WTC11 (cell line): ENCODE data around the gene DNAJC6. TPM values are rescaled to one million over a fixed set of nuclear protein-coding genes. Genes with fewer than 3 reads are reported as not detected.

ENCODE experiments used
- ATAC-seq: fragments of 200-7000 bp; cut with Tn5 transposase; 2 replicates; pipeline ENCODE4 v1.10.0; 2021; ENCODE audit warnings: mild to moderate bottlenecking, moderate library complexity
- CTCF ChIA-PET: fragments of 300-600 bp; sonication (Branson Sonifier 250); formaldehyde crosslinking; loops from one replicate; lab custom pipeline; 2021; ENCODE audit warnings: antibody characterized with exemption; lab: Charles Lee
- POLR2A ChIA-PET: fragments of 350-600 bp; sonication (Branson Sonifier 250); formaldehyde crosslinking; loops from one replicate; lab custom pipeline; 2021; ENCODE audit warnings: antibody characterized with exemption; lab: Charles Lee
- DNase-seq: peaks from one replicate; pipeline ENCODE4 v3.0.0; 2021; ENCODE audit warnings: low spot score
- H3K27ac Mint-ChIP-seq: 2 replicates; pipeline ENCODE4 v1.8.0; 2021; ENCODE audit warnings: mixed read lengths
- H3K27me3 Mint-ChIP-seq: 2 replicates; pipeline ENCODE4 v1.8.0; 2021; ENCODE audit warnings: low read depth, mild to moderate bottlenecking, moderate library complexity, mixed read lengths
- H3K36me3 Mint-ChIP-seq: 2 replicates; pipeline ENCODE4 v1.8.0; 2021; ENCODE audit warnings: mixed read lengths
- H3K4me1 Mint-ChIP-seq: 2 replicates; pipeline ENCODE4 v1.8.0; 2022; ENCODE audit warnings: mixed read lengths
- H3K4me3 Mint-ChIP-seq: 2 replicates; pipeline ENCODE4 v1.8.0; 2021; ENCODE audit warnings: mild to moderate bottlenecking, moderate library complexity, mixed read lengths
- H3K9me3 Mint-ChIP-seq: 2 replicates; pipeline ENCODE4 v1.8.0; 2021; ENCODE audit warnings: mixed read lengths
- ARID4B ChIP-seq: sonication (generic); formaldehyde crosslinking; IDR thresholded peaks from 2 replicates; pipeline ENCODE4 v1.8.0; 2023; ENCODE audit warnings: missing genetic modification reagents, mild to moderate bottlenecking, borderline replicate concordance
- CBFB ChIP-seq: sonication (generic); formaldehyde crosslinking; IDR thresholded peaks from 2 replicates; pipeline ENCODE4 v1.8.1; 2022; ENCODE audit warnings: mild to moderate bottlenecking, low read depth, missing genetic modification reagents
- FOXJ3 ChIP-seq: sonication (generic); formaldehyde crosslinking; IDR thresholded peaks from 2 replicates; pipeline ENCODE4 v1.9.0; 2021; ENCODE audit warnings: missing genetic modification reagents, mild to moderate bottlenecking, borderline replicate concordance
- GTF2I ChIP-seq: fragments of 250-450 bp; sonication (Bioruptor Pico); conservative IDR thresholded peaks from 2 replicates; pipeline ENCODE4 v1.4.0; 2021; ENCODE audit warnings: mild to moderate bottlenecking
- HMGA2 ChIP-seq: fragments of 250-450 bp; sonication (Bioruptor Pico); IDR thresholded peaks from 2 replicates; pipeline ENCODE4 v1.4.0; 2021; ENCODE audit warnings: mild to moderate bottlenecking, moderate library complexity
- IRF1 ChIP-seq: sonication (generic); formaldehyde crosslinking; IDR thresholded peaks from 2 replicates; pipeline ENCODE4 v1.8.0; 2023; ENCODE audit warnings: missing genetic modification reagents
- NR3C1 ChIP-seq: sonication (generic); formaldehyde crosslinking; conservative IDR thresholded peaks from 2 replicates; pipeline ENCODE4 v1.8.1; 2023; ENCODE audit warnings: low read depth, mild to moderate bottlenecking, missing genetic modification reagents
- PRRX2 ChIP-seq: fragments of 250-450 bp; sonication (Bioruptor Pico); IDR thresholded peaks from 2 replicates; pipeline ENCODE4 v1.8.0; 2021; ENCODE audit warnings: mild to moderate bottlenecking
- SOX15 ChIP-seq: fragments of 250-450 bp; sonication (Bioruptor Pico); IDR thresholded peaks from 2 replicates; pipeline ENCODE4 v1.9.0; 2021; ENCODE audit warnings: mild to moderate bottlenecking
- ZBTB21 ChIP-seq: sonication (generic); formaldehyde crosslinking; IDR thresholded peaks from 2 replicates; pipeline ENCODE4 v1.8.1; 2023; ENCODE audit warnings: mild to moderate bottlenecking, missing genetic modification reagents, borderline replicate concordance
- ZNF232 ChIP-seq: sonication (generic); formaldehyde crosslinking; IDR thresholded peaks from 2 replicates; pipeline ENCODE4 v1.8.0; 2022; ENCODE audit warnings: mild to moderate bottlenecking, missing genetic modification reagents
- ZNF317 ChIP-seq: sonication (generic); formaldehyde crosslinking; IDR thresholded peaks from 2 replicates; pipeline ENCODE4 v1.8.1; 2023; ENCODE audit warnings: low read depth, mild to moderate bottlenecking, moderate library complexity, missing genetic modification reagents, borderline replicate concordance
- ZNF416 ChIP-seq: fragments of 250-450 bp; sonication (Bioruptor Pico); IDR thresholded peaks from 2 replicates; pipeline ENCODE4 v1.9.0; 2021; ENCODE audit warnings: mild to moderate bottlenecking, inconsistent platforms
- ZNF532 ChIP-seq: fragments of 250-450 bp; sonication (Bioruptor Pico); IDR thresholded peaks from 2 replicates; pipeline ENCODE4 v1.9.0; 2021; ENCODE audit warnings: mild to moderate bottlenecking, borderline replicate concordance
- total RNA-seq: library from RNA; stranded (reverse); gene quantifications from 3 replicates; pipeline ENCODE4 v1.2.3, GENCODE V29; 2021
- TF ChIP-seq, protein P1 (sequence below): sonication (generic); formaldehyde crosslinking; conservative IDR thresholded peaks from 2 replicates; pipeline ENCODE4 v1.8.1; 2023; ENCODE audit warnings: mild to moderate bottlenecking, low read depth, missing genetic modification reagents, moderate library complexity
- TF ChIP-seq, protein P2 (sequence below): sonication (generic); formaldehyde crosslinking; IDR thresholded peaks from 2 replicates; pipeline ENCODE4 v1.8.1; 2022; ENCODE audit warnings: mild to moderate bottlenecking, missing genetic modification reagents, moderate library complexity, borderline replicate concordance

DNAJC6 gene
- total RNA-seq, 1 experiment from 2014 or later: 9.1 TPM

GRCh38 chr1:65434760-65435159 lies 125.4 kb downstream of the DNAJC6 start (continued):
- no peak for TF ChIP-seq ARID4B (CRISPR knock-in tag)

- Mint-ChIP-seq H3K9me3 (no peaks in the 10 kb centered on the region), H3K27me3 (no peaks in the 10 kb centered on the region), H3K4me1 (peaks cover 43% of the 10 kb centered on the region), H3K4me3 (no peak overlapping the region), H3K27ac (peak overlapping the region; percentile 47), H3K36me3 (no peaks in the 10 kb centered on the region)
- no peak for DNase-seq
- ChIA-PET CTCF (interaction anchor here (0.6 to 6.3 kb wide), 3 partner anchors 13 to 252 kb away, joined by 3 to 37 read pairs (median 9); no protein-coding TSS in a partner anchor), POLR2A (no interaction called here)
- no peak for ATAC-seq
- TF ChIP-seq ZNF232: no peak
- TF ChIP-seq SOX15 (CRISPR knock-in tag): no peak
- no peak for TF ChIP-seq ZBTB21 (CRISPR knock-in tag)
- TF ChIP-seq, protein P1, sequence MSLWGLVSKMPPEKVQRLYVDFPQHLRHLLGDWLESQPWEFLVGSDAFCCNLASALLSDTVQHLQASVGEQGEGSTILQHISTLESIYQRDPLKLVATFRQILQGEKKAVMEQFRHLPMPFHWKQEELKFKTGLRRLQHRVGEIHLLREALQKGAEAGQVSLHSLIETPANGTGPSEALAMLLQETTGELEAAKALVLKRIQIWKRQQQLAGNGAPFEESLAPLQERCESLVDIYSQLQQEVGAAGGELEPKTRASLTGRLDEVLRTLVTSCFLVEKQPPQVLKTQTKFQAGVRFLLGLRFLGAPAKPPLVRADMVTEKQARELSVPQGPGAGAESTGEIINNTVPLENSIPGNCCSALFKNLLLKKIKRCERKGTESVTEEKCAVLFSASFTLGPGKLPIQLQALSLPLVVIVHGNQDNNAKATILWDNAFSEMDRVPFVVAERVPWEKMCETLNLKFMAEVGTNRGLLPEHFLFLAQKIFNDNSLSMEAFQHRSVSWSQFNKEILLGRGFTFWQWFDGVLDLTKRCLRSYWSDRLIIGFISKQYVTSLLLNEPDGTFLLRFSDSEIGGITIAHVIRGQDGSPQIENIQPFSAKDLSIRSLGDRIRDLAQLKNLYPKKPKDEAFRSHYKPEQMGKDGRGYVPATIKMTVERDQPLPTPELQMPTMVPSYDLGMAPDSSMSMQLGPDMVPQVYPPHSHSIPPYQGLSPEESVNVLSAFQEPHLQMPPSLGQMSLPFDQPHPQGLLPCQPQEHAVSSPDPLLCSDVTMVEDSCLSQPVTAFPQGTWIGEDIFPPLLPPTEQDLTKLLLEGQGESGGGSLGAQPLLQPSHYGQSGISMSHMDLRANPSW (CRISPR knock-in tag): no peak
- TF ChIP-seq PRRX2: no peak
- no peak for TF ChIP-seq CBFB (CRISPR knock-in tag)
- TF ChIP-seq GTF2I (CRISPR knock-in tag): no peak
- TF ChIP-seq FOXJ3 (CRISPR knock-in tag): no peak
- TF ChIP-seq ZNF416 (CRISPR knock-in tag): no peak
- TF ChIP-seq NR3C1 (CRISPR knock-in tag): no peak
- TF ChIP-seq, protein P2, sequence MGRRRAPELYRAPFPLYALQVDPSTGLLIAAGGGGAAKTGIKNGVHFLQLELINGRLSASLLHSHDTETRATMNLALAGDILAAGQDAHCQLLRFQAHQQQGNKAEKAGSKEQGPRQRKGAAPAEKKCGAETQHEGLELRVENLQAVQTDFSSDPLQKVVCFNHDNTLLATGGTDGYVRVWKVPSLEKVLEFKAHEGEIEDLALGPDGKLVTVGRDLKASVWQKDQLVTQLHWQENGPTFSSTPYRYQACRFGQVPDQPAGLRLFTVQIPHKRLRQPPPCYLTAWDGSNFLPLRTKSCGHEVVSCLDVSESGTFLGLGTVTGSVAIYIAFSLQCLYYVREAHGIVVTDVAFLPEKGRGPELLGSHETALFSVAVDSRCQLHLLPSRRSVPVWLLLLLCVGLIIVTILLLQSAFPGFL (CRISPR knock-in tag): no peak
- no peak for TF ChIP-seq IRF1 (CRISPR knock-in tag)
- TF ChIP-seq HMGA2: no peak
- TF ChIP-seq ZNF532 (CRISPR knock-in tag): no peak
- TF ChIP-seq ZNF317: no peak
Observed at GRCh38 chr1:65435987-65436386, 126.6 kb downstream of the DNAJC6 start.
